Fibroblast of peridontal ligament (primary cell): ENCODE results near the gene IL17REL.
"Not testable (repeated sequence)": the region's sequence is repeated elsewhere in the genome, so short reads cannot be mapped to it uniquely, and the experiment has no call there.

ENCODE experiments used
- DNase-seq: peaks from one replicate; pipeline ENCODE4 v3.0.0-alpha.2; 2010; ENCODE audit errors: extremely low read depth

The IL17REL gene

GRCh38 chr22:49956418-49956770, 56.2 kb downstream of the IL17REL start:
- DNase-seq, result no peak

- no peak for DNase-seq
These were observed 56.8 kb downstream of the IL17REL start for GRCh38 chr22:49955581-49956417.

DNA sequence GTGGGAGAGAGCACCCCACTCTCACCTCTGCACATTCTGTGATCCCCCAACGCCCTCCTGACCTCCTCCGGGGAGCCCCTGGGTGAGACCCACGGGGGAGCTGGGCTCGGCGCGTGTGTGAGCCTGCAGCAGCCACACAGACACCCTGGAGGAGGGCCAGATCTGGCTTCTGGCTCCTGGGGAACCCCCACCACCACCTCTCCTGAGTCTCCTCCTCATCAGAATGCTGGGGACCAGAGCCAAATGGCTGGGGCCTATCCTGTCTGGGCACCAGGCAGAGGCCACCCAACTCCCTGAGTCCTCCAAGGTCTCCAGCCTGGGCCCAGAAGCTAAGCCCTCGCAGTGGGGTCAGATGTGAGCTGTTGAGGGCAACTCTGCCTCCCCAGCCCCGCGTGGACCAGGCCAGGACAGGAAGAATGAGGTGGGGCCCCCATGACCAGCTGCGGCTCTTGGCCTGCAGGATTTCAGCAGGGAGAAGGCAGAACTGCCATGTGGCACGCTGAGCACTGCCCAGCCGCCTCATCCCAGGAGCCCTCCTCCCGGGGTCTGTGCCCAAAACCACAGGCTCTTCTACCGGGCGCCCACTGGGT, 57.5 kb downstream of the IL17REL start:
- DNase-seq, result no peak

DNA sequence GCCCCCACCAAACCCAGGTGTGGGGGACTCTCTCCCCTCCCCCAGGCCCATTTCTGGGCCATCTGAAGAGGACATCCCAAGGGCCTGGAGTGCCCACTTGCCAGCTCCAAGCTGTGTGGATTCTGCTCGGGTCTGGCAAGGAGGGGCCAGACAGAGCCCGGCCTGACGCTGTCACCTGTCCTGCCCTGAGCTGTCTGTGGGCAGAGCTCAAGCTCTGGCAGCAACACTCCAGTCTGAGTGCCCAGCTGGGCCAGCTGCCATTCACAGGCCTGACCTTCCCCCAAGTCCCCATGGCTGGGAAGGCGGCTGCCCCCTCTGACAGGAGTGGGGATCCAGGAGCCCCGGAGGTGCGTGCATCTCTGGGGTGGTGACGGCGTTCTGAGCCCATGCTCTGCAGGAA, 58.2 kb downstream of the IL17REL start:
- DNase-seq, result no peak

GRCh38 chr22:49953680-49954344, 58.8 kb downstream of the IL17REL start:
- DNase-seq, result no peak

DNA sequence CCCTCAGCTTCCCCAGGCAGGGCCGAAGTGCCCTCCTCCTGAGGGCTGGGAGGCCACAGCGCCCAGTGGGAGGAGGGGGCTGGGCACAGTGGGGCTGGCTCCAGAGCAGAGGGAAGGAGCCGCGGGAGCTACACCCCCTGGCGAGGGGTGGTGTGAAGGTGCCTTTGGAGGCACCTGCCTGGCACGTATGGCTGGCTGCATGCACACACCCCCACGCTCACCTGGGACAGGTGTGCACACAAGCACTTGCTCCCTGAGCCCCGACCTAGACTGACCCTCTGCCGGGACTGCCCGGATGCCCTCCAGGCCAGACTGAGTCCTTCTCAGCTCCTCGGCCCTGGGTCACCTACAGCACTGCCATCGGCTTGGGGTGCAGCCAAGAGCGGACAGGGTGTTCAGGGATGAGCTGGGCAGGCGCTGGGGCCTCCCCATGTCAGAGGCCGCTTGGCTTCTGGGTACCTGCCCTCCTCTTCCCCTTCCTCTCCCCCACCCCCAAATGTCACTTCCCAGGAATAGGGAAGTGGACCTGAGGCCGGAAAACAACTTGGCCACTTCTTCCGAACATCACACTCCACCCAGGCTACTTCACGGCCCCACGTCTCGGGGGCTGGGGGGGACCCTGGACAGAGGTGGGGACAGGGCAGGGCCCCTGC, 59.4 kb downstream of the IL17REL start:
- DNase-seq, result no peak

DNA sequence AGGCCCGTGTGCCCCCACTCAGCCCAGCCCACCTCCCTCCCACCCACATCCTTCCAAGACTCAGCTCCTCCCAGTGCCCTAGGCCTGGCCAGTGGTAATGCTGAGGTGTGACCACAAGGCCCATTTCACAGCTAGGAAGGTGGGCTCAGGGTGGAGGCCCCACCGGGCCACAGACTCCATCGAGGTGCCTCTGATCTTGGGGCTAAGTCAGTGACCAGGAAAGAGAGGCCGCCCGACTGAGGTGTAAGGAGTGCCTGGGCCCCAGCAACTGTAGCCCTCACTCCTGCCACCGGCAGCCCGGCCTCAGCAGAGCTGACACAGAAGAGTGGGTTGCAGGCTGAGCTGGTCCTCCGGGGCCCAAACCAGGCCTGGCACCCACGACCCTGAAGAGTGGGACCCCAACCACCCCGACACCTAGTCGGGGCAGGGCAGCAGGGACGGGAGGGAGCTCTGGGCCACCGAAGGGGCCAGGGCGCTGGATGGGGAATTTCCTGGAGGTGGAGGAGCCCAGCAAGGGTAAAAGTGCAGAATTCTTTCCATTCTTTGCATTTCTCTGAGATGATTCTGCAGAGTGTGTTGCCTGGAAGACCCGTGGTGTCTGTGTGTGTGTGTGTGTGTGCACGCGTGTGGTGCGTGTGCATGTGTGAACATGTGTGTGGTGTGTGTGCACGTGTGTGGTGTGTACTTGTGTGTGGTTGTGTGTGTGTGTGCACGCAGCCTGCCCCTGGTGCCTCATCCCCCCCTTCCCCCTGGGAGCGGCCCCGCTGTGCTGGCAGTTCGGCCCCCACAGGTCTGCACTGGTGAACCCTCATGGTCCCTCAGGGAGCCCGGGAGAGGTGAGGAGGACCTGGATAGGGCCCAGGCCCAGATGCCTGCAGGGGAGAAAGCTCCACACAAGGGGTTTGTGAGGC, 60.3 kb downstream of the IL17REL start:
- DNase-seq, result peak; percentile 54

DNA sequence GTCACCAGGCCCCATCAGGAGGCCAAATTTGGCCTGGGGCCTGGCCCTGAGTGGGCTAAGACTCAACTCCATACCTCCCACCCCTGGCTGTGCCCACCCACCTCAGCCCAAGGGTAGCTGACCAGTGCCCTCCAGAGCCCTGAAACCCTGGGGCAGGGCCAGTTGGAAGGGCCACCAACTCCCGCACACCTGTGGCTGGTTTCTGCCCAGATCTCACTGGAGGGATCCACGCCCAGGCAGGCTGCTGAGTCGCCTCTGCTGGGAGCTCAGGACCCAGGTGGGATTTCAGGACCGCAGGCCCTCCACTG, 60.9 kb downstream of the IL17REL start:
- DNase-seq, result no peak

DNA sequence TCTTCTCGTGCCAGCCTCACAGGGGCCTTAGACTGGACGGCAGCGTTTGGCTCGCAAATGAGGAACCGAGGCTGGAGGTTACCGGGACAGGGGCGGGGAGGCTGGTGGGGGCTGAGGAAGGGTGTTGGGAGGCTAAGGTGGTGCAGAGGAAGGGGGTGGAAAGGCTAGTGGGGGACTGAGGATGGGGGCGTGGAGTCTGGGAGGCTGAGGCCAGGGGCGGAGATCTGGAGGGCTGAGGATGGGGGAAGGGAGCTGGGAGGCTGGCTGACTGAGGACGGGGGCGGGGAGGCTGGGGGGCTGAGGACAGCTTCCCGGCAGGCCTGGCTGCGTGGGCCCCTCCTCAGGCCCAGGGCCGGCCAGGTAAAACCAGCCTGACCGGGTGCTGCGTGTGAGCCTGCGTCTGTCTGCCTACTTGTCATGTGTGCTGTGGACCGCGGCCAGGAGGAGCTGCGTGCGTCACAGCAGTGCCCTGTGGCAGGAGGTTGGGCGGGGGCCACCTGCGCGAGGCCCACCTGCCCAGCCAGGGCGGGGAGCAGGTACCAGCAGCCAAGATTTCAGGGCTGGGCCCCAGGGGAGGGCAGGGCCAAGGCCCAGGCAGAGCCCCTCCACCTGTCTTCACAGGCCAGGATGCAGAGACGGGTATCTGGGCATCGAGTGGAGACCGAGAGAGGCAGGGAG, 61.4 kb downstream of the IL17REL start:
- no peak for DNase-seq

DNA sequence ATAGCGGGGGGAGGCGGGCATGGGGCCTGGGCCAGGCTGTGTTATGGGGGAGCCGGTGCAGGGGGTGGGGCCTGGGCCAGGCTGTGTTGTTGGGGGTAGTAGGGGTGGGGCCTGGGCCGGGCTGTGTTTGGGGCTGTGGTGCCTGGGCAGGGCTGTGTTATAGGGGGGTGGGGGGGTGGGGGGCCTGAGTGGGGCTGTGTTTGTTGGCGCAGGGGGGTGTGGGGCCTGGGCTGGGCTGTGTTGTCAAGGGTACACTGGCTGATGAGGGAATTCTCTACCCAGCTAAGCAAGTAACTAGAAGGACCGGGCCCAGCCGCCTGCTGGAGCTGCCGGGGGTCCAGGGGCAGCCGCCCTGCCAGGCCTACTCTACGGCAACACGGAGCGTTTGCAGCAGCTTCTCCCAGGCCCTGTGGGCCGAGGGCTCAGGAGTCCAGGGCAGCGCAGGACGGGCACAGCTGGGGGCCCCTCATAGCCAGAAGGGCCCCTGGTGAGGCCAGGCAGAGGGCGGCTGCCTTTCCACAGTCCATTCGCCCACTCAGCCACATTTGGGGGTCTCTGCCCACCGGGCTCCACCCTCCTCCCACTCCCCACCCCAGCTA, 62.1 kb downstream of the IL17REL start:
- no peak for DNase-seq

DNA sequence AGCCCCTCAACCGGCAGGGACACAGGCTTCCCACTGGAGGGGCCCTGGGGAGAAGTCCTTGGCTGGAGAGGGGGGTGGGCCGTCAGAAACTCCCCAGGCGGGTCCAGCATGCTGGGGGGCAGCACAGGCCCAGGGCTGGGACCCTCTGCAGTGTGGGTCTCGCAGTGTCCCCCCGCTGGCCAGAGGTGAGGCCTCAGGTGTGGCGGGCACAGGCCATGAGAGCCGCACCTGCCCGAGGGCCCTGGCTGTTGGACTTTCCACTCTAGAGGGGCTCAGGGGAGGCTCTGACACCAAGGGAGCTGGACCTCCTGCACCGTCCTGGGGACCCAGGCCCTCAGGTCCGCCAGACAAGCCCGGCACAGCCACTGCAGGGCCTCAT, 62.7 kb downstream of the IL17REL start:
- no peak for DNase-seq

DNA sequence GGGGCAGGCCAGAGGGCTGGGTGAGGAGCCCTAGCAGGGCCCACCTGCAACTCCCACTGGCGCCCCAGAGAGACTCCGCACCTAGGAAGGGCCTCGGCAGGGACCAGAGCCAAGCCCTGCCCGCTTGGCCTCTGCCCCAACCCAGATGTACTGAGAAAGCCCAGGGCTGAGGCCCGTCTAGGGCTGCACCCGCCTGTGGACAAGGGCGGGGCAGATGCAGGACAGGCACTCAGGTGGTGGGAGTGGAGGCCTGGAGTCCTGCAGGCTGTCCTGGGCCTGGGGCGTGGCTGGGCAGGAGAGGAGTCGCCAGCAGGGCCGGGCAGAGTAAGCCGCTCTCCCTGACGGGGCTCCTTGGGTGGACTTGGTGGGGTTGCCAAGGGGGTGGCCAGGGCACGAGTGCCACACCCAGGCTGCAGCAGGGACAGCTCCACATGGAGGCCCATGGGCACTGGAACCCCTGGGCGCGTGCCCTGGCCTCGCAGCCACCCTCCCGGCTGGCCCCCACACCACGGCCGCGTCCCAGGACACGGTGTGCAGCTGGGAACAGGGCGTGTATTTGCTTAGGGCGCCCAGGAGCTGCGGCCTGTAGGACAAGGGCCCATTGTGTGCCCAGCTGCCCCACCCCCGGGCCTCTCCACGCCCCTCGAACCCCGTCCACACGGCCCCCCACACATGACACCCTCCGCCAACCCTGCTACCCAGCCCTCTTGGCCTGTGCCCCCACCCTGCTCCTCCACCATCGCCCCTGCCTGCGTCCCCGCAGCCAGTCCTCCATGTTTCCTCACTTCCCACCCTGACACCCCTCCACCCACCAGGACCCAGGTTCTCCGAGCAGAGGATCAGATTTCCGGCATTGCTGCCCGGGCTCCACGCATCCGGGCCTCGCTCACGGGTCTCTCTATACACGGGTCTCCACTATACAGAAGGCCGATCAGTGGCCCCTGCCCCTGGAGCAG, 63.3 kb downstream of the IL17REL start:
- no peak for DNase-seq

GRCh38 chr22:49948116-49948957, 64.2 kb downstream of the IL17REL start:
- DNase-seq, result no peak

GRCh38 chr22:49947296-49947622, 65.3 kb downstream of the IL17REL start:
- DNase-seq, result no peak

DNA sequence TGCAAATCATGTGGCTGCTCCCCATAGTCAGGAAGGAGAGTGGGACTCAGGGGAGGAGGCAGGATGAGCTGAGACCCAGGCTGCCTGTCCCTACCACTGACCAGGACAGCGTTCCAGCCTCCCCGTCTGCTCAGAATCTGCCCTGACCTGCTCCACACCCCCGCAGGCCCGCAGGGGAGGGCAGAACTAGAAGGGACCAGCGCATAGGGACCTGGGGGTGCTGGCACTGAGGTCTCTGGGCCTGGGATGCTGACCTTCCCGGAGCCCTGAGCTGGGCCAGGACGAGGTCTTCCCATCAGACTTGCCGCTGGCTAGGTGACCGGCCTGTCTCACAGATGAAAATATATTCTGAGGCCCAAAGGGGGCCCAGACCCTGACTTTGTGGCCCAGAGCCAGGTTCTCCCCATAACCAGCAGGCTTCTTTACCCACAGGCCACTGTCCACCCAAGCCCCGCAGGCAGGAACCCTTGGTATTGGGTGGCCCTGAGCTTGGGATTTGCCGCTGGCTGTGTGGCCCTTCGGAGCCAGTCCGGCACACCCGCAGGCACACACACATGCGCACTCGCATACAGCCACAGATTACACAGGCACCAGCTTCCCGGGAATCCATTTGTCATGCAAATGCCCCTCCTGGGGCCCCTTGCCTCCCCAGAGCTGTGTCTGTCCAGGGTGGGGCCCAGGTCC, 65.8 kb downstream of the IL17REL start:
- no peak for DNase-seq

DNA sequence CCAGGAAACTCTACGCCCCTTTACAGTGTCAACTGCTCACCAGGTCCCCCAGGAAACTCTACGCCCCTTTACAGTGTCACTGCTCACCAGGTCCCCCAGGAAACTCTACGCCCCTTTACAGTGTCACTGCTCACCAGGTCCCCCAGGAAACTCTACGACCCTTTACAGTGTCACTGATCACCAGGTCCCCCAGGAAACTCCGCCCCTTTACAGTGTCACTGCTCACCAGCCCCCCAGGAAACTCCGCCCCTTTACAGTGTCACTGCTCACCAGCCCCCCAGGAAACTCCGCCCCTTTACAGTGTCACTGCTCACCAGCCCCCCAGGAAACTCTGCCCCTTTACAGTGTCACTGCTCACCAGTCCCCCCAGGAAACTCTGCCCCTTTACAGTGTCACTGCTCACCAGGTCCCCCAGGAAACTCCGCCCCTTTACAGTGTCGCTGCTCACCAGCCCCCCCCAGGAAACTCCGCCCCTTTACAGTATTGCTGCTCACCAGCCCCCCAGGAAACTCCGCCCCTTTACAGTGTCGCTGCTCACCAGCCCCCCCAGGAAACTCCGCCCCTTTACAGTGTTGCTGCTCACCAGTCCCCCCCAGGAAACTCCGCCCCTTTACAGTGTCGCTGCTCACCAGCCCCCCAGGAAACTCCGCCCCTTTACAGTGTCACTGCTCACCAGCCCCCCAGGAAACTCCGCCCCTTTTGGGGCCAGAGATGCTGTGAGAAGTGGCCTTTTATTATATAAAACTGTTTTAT, 67.3 kb downstream of the IL17REL start:
- not testable (repeated sequence) for DNase-seq
